ENCODE measurements around the gene ISCA2. TPM values are rescaled to one million over a fixed set of nuclear protein-coding genes. Genes with fewer than 3 reads are reported as not detected.
A peak's percentile ranks its signal among the peaks of the same experiment; 100 is the strongest.

ISCA2 gene
- total RNA-seq, 1 donor from 2014 or later = 14.8 TPM

GRCh38 chr14:74508844-74509428 lies 15.4 kb downstream of the ISCA2 start:
- no peak for DNase-seq

GRCh38 chr14:74509587-74510222 lies 16.1 kb downstream of the ISCA2 start:
- no peak for DNase-seq

GRCh38 chr14:74510223-74510931 lies 16.8 kb downstream of the ISCA2 start:
- no peak for DNase-seq

- DNase-seq = no peak
Measured at GRCh38 chr14:74510959-74511409, 17.4 kb downstream of the ISCA2 start.

GRCh38 chr14:74511966-74512830 lies 18.6 kb downstream of the ISCA2 start:
- DNase-seq = no peak

- DNase-seq = peak; percentile 37
Measured at GRCh38 chr14:74514471-74514941, 20.9 kb downstream of the ISCA2 start.

DNA sequence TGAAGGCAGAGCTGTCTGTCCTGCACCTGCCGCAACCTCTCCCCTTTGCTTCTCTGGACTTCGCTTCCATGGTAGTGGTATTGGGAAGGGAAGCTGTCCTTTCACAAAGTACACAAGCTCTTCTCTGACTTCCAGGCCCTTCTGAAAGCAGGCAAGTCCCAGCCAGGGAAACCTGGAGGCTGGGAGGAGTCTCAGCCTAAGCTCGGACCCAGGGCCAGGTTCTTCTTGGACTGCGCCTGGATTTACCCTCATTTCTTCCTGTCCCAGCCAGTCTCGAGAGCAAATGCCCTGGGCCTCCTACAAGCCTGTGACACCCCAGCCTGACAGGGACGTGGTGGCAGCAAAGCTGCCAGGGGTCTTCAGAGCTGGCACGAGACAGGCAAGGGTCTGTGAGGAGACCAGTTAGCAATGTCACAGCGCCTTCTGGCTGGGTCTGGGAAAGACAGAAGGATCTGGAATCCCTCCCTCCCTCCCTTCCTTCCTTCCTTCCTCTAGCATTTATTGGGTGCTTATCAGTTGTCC lies 22.4 kb downstream of the ISCA2 start:
- DNase-seq = no peak

GRCh38 chr14:74516451-74517160 lies 23.0 kb downstream of the ISCA2 start:
- no peak for DNase-seq

DNA sequence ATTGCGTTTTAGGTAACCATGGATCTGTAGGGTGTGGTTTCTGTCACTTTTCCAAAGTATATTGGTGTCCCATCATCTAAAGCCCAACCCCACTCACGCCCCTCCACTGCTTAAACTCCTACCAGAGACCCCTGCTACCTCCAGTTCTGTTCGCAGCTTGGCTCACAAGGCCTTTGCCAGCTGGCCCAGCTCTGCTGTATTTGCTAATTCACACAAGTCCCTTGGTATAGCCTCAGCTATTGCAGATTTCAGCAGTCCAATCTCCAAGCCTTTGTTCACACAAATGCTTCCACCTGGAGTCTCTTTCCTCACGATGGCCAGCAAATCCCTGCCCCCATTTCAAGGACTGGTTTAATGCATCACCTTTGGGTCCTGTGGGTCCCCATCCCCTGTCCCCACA lies 24.2 kb downstream of the ISCA2 start:
- no peak for DNase-seq

- no peak for DNase-seq
Measured at GRCh38 chr14:74518221-74518620, 24.7 kb downstream of the ISCA2 start.

- DNase-seq = peak; percentile 70
Measured at GRCh38 chr14:74519316-74520074, 25.9 kb downstream of the ISCA2 start.

DNA sequence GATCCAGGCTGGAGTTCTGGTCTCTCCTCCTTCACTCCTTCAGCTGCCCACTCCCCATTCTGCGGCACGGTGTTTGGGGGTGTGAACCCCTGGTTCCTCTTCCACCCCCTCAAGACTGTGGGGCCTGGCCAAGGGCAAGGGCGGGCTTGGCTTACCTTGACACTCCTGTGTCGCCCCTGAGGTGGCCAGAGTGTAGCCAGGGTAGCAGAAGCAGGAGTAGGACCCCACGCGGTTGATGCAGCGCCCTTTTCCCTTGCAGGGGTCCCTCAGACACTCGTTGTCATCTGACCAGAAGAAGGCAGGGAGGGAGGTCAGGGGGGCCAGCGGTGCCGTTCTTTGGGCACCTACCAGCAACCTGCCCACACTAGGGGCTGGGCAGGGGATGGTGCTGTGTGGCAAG lies 28.2 kb downstream of the ISCA2 start:
- DNase-seq = no peak

DNA sequence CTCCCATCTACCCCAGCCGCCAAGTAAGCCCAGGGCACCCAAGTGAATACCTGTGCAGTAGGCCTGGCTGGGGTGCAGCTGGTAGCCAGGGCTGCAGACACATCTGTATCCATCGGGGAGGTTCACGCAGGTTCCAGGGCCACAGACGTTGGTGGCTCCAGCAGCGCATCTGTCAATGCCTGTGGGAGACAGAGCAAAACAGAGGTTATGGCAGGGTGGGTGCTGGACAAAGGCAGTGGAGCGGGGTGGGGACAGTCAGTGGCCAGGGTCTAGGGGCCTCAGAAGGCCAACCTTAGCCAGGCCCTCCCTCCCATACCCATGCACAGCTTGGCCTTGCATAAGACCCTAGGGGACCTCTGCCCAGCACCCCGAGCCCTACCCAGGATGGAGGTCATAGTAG lies 29.2 kb downstream of the ISCA2 start:
- DNase-seq = no peak

DNA sequence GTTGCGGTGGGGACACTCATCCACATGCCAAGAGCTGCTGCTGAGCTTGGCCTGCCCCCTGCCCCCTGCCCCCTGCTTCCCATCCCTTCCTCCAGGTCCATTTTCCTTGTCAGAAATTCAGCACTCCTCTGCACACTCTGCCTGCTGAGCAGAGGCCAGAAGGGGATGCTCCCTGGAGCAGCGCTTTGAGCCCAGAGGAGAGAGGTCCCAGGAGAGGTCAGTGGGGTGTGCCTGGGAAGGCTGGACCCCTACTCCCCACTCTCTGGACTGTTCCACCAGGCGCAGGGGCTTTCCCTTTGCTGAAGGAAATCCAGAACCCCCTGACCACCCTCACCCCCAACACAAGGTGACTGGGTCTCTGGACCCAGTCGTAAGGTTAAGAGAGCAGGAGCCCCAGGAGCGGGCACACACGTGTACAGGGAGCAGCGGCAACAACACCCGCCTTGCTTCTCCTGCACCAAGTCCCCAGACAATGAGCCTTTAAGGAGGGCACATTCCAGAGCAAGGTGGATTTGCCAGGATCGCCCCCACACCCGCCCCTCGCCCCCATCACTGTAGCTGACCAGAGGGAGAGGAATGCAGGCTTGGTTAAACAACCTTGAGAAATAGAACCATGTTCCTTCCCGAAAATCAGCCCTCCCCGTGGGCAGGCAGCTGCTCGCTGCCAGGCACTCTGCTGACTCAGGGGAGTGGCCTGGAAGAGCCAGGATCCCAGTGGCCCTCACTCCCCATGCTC lies 30.7 kb downstream of the ISCA2 start:
- DNase-seq = no peak

DNA sequence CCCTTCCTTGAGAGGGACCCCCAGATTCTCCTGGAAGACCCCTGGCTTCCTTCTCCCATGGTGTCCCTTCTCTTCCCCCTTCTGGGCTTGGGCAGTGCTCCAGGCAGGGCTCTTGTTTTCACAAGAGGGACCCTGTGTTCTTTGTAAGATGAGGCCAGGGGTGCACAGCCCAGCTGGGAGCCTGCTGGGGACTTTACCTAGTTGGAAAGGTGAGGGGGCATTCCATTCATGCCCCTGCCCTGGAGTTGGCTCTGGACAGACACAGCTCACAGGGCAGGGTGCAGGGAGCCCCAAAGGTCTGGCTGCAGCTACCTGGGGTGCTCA lies 31.2 kb downstream of the ISCA2 start:
- no peak for DNase-seq

- DNase-seq = peak; percentile 77
Measured at GRCh38 chr14:74525361-74525851, 31.8 kb downstream of the ISCA2 start.

DNA sequence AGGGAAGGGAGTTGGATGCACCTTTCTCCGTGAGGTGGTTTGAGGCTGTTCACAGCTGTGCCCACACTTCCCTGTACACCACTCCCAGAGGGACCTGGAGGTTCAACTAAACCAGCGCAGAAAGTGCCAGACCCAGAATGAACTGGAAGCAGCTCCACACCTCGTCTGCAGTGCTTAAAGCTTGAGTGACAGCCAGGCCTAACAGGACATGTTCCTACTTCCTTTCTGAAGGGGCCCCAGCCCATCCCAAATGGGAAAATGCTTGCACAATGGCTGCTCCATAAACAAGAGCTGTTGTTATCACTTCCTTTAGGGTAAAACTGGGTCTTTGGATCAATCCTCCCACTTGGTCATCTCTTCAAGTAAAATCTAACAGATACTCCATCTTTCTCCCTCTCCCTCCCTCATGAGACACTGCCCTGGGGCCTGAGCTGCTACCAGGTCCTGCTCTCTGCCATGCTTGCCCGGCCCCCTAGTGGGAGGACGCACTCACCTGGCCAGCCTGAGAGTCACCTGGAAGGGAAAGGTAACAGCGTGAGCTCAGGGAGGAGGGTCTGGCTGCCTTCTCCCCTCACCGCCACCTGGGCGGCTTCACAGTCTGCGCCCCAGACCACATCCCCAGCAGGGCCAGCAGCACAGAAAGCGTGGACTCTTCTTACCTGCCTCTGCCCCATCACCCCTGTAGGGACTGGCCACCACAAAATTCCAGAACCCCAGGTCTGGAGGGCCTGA lies 33.5 kb downstream of the ISCA2 start:
- no peak for DNase-seq

- DNase-seq = no peak
Measured at GRCh38 chr14:74527736-74528280, 34.2 kb downstream of the ISCA2 start.

GRCh38 chr14:74528406-74528805 lies 34.8 kb downstream of the ISCA2 start:
- no peak for DNase-seq

All from tongue (tissue), 2 donors.